ENCODE measurements around the gene CEACAM19. TPM values are rescaled to one million over a fixed set of nuclear protein-coding genes. Genes with fewer than 3 reads are reported as not detected.

CEACAM19 gene
- total RNA-seq, 4 donors from 2014 or later: 0.82 to 5.2 (median 3.5) TPM

DNA sequence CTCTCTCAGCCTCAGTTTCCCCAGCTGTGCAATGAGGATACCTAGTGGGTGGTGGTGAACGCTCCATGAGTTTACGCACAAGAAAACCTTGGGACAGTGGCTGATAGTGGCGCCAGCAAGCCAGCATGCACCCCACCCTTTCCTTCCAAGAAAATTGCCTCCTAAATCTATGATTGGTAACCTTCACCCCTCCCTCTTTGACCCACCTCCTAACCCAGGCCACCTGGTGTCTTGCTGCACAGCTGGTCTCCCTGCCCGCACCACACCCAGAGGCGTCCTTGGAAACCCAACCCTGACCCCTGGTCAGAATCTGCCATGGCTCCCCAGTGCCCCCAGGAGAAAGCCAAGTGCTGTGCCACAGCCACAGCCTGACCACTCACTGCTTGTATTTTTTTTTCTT lies 54.4 kb downstream of the CEACAM19 start:
- no peak for TF ChIP-seq POLR2AphosphoS5 (IDR thresholded peaks at IDR 0.05)
- no peak for TF ChIP-seq EP300 (IDR thresholded peaks at IDR 0.05)
- TF ChIP-seq POLR2A (IDR thresholded peaks at IDR 0.05): no peak
- TF ChIP-seq, protein P1, sequence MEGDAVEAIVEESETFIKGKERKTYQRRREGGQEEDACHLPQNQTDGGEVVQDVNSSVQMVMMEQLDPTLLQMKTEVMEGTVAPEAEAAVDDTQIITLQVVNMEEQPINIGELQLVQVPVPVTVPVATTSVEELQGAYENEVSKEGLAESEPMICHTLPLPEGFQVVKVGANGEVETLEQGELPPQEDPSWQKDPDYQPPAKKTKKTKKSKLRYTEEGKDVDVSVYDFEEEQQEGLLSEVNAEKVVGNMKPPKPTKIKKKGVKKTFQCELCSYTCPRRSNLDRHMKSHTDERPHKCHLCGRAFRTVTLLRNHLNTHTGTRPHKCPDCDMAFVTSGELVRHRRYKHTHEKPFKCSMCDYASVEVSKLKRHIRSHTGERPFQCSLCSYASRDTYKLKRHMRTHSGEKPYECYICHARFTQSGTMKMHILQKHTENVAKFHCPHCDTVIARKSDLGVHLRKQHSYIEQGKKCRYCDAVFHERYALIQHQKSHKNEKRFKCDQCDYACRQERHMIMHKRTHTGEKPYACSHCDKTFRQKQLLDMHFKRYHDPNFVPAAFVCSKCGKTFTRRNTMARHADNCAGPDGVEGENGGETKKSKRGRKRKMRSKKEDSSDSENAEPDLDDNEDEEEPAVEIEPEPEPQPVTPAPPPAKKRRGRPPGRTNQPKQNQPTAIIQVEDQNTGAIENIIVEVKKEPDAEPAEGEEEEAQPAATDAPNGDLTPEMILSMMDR (IDR thresholded peaks at IDR 0.05): no peak
- Histone ChIP-seq H3K27me3 (no peaks in the 10 kb centered on the region), H3K27ac (peak overlapping the region in 1 of 4 donors; percentile 27), H3K4me3 (no peak overlapping the region), H3K4me1 (peaks cover 0 to 45% (median 7%) of the 10 kb centered on the region in 3 donors), H3K9me3 (no peaks in the 10 kb centered on the region), H3K36me3 (no peaks in the 10 kb centered on the region)
- WGBS, 2 donors (ENCODE audit: low coverage in 1 of 2): 83% methylated on average over 2 of the region's 5 CpGs; no CpG with 5 or more reads in 1 of the 2 donors
- no peak for ATAC-seq

DNA sequence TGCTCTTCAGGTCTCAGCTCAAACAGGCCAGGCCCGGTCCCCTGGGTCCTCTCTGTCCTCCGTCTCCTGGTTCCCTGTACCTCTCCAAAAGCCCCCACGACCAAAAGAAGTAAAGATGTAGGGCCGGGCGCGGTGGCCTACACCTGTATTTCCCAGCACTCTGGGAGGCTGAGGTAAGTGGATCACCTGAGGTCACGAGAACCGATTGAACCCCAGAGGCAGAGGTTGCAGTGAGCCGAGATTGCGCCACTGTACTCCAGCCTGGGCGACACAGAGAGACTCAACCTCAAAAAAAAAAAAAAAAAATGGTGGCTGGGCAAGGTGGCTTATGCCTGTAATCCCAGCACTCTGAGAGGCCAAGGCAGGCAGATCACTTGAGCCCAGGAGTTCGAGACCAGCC lies 55.2 kb downstream of the CEACAM19 start:
- no peaks in the 10 kb centered on the region for H3K27me3 ChIP-seq
- H3K27ac ChIP-seq: no peak overlapping the region
- ATAC-seq: no peak
- WGBS, 2 donors (ENCODE audit: low coverage in 1 of 2): no CpG with 5 or more reads among the region's 12 CpGs
- no peaks in the 10 kb centered on the region for H3K36me3 ChIP-seq
- no peak overlapping the region for H3K4me3 ChIP-seq
- H3K9me3 ChIP-seq: no peaks in the 10 kb centered on the region
- TF ChIP-seq EP300 (IDR thresholded peaks at IDR 0.05) (no peak), POLR2A (IDR thresholded peaks at IDR 0.05) (no peak), POLR2AphosphoS5 (IDR thresholded peaks at IDR 0.05) (no peak)
- TF ChIP-seq, protein P1 (IDR thresholded peaks at IDR 0.05): no peak
- peaks cover 0 to 38% (median 7%) of the 10 kb centered on the region in 3 donors for H3K4me1 ChIP-seq

DNA sequence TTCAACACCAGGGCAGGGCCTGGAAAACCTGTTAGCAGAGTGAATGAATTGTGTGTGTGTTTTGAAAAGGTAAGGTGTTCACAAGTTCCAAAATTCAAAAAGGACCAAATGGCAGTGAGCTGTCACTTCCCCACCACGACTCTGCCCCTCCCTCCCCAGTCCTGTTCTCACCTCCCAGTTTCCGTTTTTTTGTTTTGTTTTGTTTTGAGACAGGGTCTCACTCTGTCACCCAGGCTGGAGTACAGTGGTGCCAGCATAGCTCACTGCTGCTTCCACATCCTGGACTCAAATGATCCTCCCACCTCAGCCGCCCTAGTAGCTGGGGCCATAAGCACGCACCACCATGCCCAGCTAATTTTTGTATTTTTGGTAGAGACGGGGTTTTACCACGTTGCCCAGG lies 56.9 kb downstream of the CEACAM19 start:
- H3K27ac ChIP-seq: no peak overlapping the region
- H3K4me1 ChIP-seq: peaks cover 0 to 23% (median 7%) of the 10 kb centered on the region in 3 donors
- 47 to 75% methylated on average over 2 to 6 of the region's 6 CpGs for WGBS, 2 donors (ENCODE audit: low coverage in 1 of 2)
- H3K36me3 ChIP-seq: no peaks in the 10 kb centered on the region
- TF ChIP-seq, protein P1 (IDR thresholded peaks at IDR 0.05): no peak
- TF ChIP-seq POLR2AphosphoS5 (IDR thresholded peaks at IDR 0.05) (no peak), POLR2A (IDR thresholded peaks at IDR 0.05) (no peak), EP300 (IDR thresholded peaks at IDR 0.05) (no peak)
- no peak overlapping the region for H3K4me3 ChIP-seq
- no peaks in the 10 kb centered on the region for H3K27me3 ChIP-seq
- no peaks in the 10 kb centered on the region for H3K9me3 ChIP-seq
- ATAC-seq: no peak

DNA sequence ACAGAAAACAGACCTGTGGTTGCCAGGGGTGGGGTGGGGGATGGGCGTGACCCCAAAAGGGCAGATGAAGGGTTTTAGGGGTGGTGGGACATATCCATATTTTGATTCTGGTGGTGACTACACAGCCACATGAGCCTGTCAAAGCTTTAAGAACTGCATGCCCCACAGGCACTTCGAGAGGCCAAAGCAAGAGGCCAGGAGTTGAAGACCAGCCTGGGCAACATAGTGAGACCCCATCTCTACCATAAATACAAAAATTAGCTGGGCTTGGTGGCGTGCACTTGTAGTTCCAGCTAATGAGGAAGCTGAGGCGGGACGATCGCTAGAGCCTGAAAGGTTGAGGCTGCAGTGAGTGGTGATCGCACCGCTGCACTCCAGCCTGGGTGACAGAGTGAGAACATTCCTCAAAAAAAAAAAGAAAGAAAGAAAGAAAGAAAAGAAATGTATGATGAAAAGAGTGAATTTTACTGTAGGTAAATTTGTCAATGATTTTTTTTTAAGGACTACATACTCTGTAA lies 58.3 kb downstream of the CEACAM19 start:
- H3K4me3 ChIP-seq: no peak overlapping the region
- TF ChIP-seq POLR2AphosphoS5 (IDR thresholded peaks at IDR 0.05): no peak
- TF ChIP-seq, protein P1 (IDR thresholded peaks at IDR 0.05): no peak
- TF ChIP-seq EP300 (IDR thresholded peaks at IDR 0.05): no peak
- no peak for TF ChIP-seq POLR2A (IDR thresholded peaks at IDR 0.05)
- no peaks in the 10 kb centered on the region for H3K36me3 ChIP-seq
- WGBS, 2 donors (ENCODE audit: low coverage in 1 of 2): 88 to 92% methylated on average over 7 of the region's 8 CpGs
- no peak for ATAC-seq
- H3K4me1 ChIP-seq: peaks cover 0 to 9% (median 0%) of the 10 kb centered on the region in 3 donors
- no peaks in the 10 kb centered on the region for H3K9me3 ChIP-seq
- H3K27ac ChIP-seq: no peak overlapping the region
- H3K27me3 ChIP-seq: no peaks in the 10 kb centered on the region

DNA sequence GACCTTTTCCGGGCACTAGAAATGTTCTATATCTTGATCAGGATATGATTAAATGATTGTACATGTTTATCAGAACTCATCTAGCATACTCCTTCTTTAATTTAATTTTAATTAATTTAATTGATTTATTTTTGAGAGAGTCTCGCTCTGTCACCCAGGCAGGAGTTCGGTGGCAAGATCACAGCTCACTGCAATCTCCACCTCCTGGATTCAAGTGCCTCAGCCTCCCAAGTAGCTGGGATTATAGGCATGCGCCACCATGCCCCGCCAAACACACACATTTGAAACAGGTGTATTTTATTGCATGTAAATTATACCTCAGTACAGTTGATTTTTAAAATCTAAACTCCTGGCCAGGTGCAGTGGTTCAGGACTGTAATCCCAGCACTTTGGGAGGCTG lies 59.8 kb downstream of the CEACAM19 start:
- TF ChIP-seq POLR2A (IDR thresholded peaks at IDR 0.05) (no peak), EP300 (IDR thresholded peaks at IDR 0.05) (no peak), POLR2AphosphoS5 (IDR thresholded peaks at IDR 0.05) (no peak)
- TF ChIP-seq, protein P1 (IDR thresholded peaks at IDR 0.05): no peak
- 29 to 100% methylated on average over 1 to 4 of the region's 5 CpGs for WGBS, 2 donors (ENCODE audit: low coverage in 1 of 2)
- no peaks in the 10 kb centered on the region for H3K9me3 ChIP-seq
- no peak for ATAC-seq
- H3K36me3 ChIP-seq: no peaks in the 10 kb centered on the region
- H3K4me1 ChIP-seq: no peaks in the 10 kb centered on the region
- no peak overlapping the region for H3K4me3 ChIP-seq
- H3K27ac ChIP-seq: no peak overlapping the region
- H3K27me3 ChIP-seq: no peaks in the 10 kb centered on the region

Data from gastroesophageal sphincter (tissue), 4 donors.